Esophagus squamous epithelium (tissue), 5 donors: ENCODE data around the gene PTPRD. TPM values are rescaled to one million over a fixed set of nuclear protein-coding genes. Genes with fewer than 3 reads are reported as not detected.

Experiments used
- DNase-seq: peaks from one replicate; lab custom pipeline; 2025; lab: John Stamatoyannopoulos, UW
- H3K27ac ChIP-seq, 4 donors: fragments of 200-600 bp; sonication (generic); one replicate each; pipeline ENCODE4 v1.5.1; 2016 to 2019; ENCODE audit warnings: mild to moderate bottlenecking in 1 of 4
- H3K27me3 ChIP-seq, 4 donors: fragments of 200-600 bp; sonication (generic); 1 replicate in 3 of 4; 2 replicates in 1 of 4; pipeline versions ENCODE4 v1.5.1 to v1.6.0; 2017 to 2021; ENCODE audit warnings: antibody characterized with exemption in 1 of 4
- H3K36me3 ChIP-seq, 3 donors: fragments of 200-600 bp; sonication (generic); one replicate each; pipeline ENCODE4 v1.5.1; 2016 to 2019
- H3K4me1 ChIP-seq, 3 donors: fragments of 200-600 bp; sonication (generic); one replicate each; pipeline ENCODE4 v1.5.1; 2017 to 2019
- H3K4me3 ChIP-seq, 4 donors: fragments of 200-600 bp; sonication (generic); 1 replicate in 3 of 4; 2 replicates in 1 of 4; pipeline ENCODE4 v1.5.1; 2016 to 2019; ENCODE audit warnings: mild to moderate bottlenecking in 2 of 4, moderate library complexity in 1 of 4
- H3K9me3 ChIP-seq, 3 donors: fragments of 200-600 bp; sonication (generic); one replicate each; pipeline ENCODE4 v1.5.1; 2016 to 2019
- CTCF ChIP-seq, 6 experiments: fragments of 450-650 bp in 4 of 6; fragments of 200-600 bp in 2 of 6; sonication (generic) in 2 of 6; IDR thresholded peaks; one replicate each; pipeline ENCODE4 v1.5.1; 2016 to 2019; ENCODE audit warnings: antibody characterized with exemption in 6 of 6, mild to moderate bottlenecking in 4 of 6, moderate library complexity in 4 of 6
- POLR2A ChIP-seq, 4 donors: fragments of 450-650 bp; IDR thresholded peaks; one replicate each; pipeline ENCODE4 v1.6.1; 2017; ENCODE audit warnings: antibody characterized with exemption in 4 of 4, mild to moderate bottlenecking in 4 of 4, moderate library complexity in 3 of 4
- WGBS, 2 donors: methylation state at CpG; one replicate each; pipeline ENCODE4 v1.1.5; 2018; 5-methylcytosine and 5-hydroxymethylcytosine counted together
- intact Hi-C: fragments of 100-400 bp; cut with DNase I; formaldehyde crosslinking; loops from one replicate; pipeline ENCODE4 v1.15.0; 2022
- total RNA-seq, 4 donors: library from RNA; depleted of rRNA; stranded (reverse); fragments of >200 nt; gene quantifications; one replicate each; pipeline ENCODE4 v1.1.0, GENCODE V29; 2016
- donor health status: DM: yes; HTN: yes; CAD: no.

PTPRD gene
- total RNA-seq, 4 donors from 2014 or later, result 0.23 to 16.3 (median 6.6) TPM

GRCh38 chr9:8745347-8745746, 1867.5 kb downstream of the PTPRD start:
- 58 to 73% methylated on average over 5 of the region's 5 CpGs for WGBS, 2 donors

GRCh38 chr9:8738945-8739344, 1873.9 kb downstream of the PTPRD start:
- H3K9me3 ChIP-seq, result no peaks in the 10 kb centered on the region
- peaks cover 0 to 4% (median 0%) of the 10 kb centered on the region in 3 donors for H3K4me1 ChIP-seq
- 71 to 77% methylated on average over 2 of the region's 2 CpGs for whole genome bisulfite sequencing, 2 donors
- H3K27me3 ChIP-seq, result no peaks in the 10 kb centered on the region
- intact Hi-C loops, result no loop called here
- no peak overlapping the region for H3K27ac ChIP-seq
- DNase-seq, result no peak
- H3K36me3 ChIP-seq, result no peaks in the 10 kb centered on the region
- TF ChIP-seq CTCF (IDR thresholded peaks at IDR 0.05), result no peak
- no peak for TF ChIP-seq POLR2A (IDR thresholded peaks at IDR 0.05)
- H3K4me3 ChIP-seq, result no peak overlapping the region

More at GRCh38 chr9:8745347-8745746, 1867.5 kb downstream of the PTPRD start:
- Histone ChIP-seq H3K4me1 (no peaks in the 10 kb centered on the region), H3K27me3 (no peaks in the 10 kb centered on the region), H3K9me3 (no peaks in the 10 kb centered on the region), H3K4me3 (no peak overlapping the region), H3K27ac (no peak overlapping the region), H3K36me3 (no peaks in the 10 kb centered on the region)
- intact Hi-C loops, result no loop called here
- TF ChIP-seq POLR2A (IDR thresholded peaks at IDR 0.05), result no peak
- TF ChIP-seq CTCF (IDR thresholded peaks at IDR 0.05), result no peak
- DNase-seq, result no peak

- Histone ChIP-seq H3K4me3 (no peak overlapping the region), H3K27ac (no peak overlapping the region), H3K36me3 (no peaks in the 10 kb centered on the region), H3K9me3 (no peaks in the 10 kb centered on the region), H3K27me3 (no peaks in the 10 kb centered on the region), H3K4me1 (peaks cover 0 to 12% (median 0%) of the 10 kb centered on the region in 3 donors)
- 78 to 84% methylated on average over 4 to 5 of the region's 5 CpGs for WGBS, 2 donors
- intact Hi-C loops, result no loop called here
- TF ChIP-seq CTCF (IDR thresholded peaks at IDR 0.05) (no peak), POLR2A (IDR thresholded peaks at IDR 0.05) (no peak)
- no peak for DNase-seq
These were observed 1876.0 kb downstream of the PTPRD start for GRCh38 chr9:8736805-8737204.

GRCh38 chr9:8734760-8735159, 1878.0 kb downstream of the PTPRD start:
- intact Hi-C loops, result no loop called here
- DNase-seq, result no peak
- Histone ChIP-seq H3K4me3 (no peak overlapping the region), H3K9me3 (no peaks in the 10 kb centered on the region), H3K27ac (no peak overlapping the region), H3K36me3 (no peaks in the 10 kb centered on the region), H3K4me1 (peaks cover 0 to 12% (median 0%) of the 10 kb centered on the region in 3 donors), H3K27me3 (no peaks in the 10 kb centered on the region)
- no peak for TF ChIP-seq CTCF (IDR thresholded peaks at IDR 0.05)
- no peak for TF ChIP-seq POLR2A (IDR thresholded peaks at IDR 0.05)
- WGBS, 2 donors, result 67 to 75% methylated on average over 5 of the region's 5 CpGs

- DNase-seq, result no peak
- no peaks in the 10 kb centered on the region for H3K27me3 ChIP-seq
- H3K36me3 ChIP-seq, result no peaks in the 10 kb centered on the region
- no peaks in the 10 kb centered on the region for H3K9me3 ChIP-seq
- H3K27ac ChIP-seq, result no peak overlapping the region
- intact Hi-C loops, result no loop called here
- no peak for TF ChIP-seq CTCF (IDR thresholded peaks at IDR 0.05)
- TF ChIP-seq POLR2A (IDR thresholded peaks at IDR 0.05), result no peak
- 35 to 43% methylated on average over 11 to 17 of the region's 17 CpGs for WGBS, 2 donors
- H3K4me1 ChIP-seq, result peaks cover 0 to 12% (median 0%) of the 10 kb centered on the region in 3 donors
- H3K4me3 ChIP-seq, result peak overlapping the region in 1 of 4 donors; percentile 44
These were observed 1879.5 kb downstream of the PTPRD start for GRCh38 chr9:8733131-8733954.
